Parathyroid adenoma (tissue), 2 donors: ENCODE results near the gene MAP2.

Source experiments
- H2AFZ ChIP-seq: fragments of 300-600 bp; sonication (generic); one replicate; pipeline ENCODE4 v1.7.0; 2017; ENCODE audit warnings: antibody characterized with exemption, mild to moderate bottlenecking
- H3K27ac ChIP-seq: fragments of 300-600 bp; sonication (generic); one replicate; pipeline ENCODE4 v1.7.0; 2017
- H3K27me3 ChIP-seq: fragments of 300-600 bp; sonication (generic); one replicate; pipeline ENCODE4 v1.7.0; 2017; ENCODE audit warnings: low read length; ENCODE audit not compliant: control insufficient read depth, insufficient read depth
- H3K36me3 ChIP-seq: fragments of 300-600 bp; sonication (generic); one replicate; pipeline ENCODE4 v1.7.0; 2017; ENCODE audit warnings: low read length; ENCODE audit not compliant: control insufficient read depth, insufficient read depth
- H3K4me1 ChIP-seq: fragments of 300-600 bp; sonication (generic); one replicate; pipeline ENCODE4 v1.7.0; 2017; ENCODE audit warnings: control low read depth
- H3K4me2 ChIP-seq: fragments of 300-600 bp; sonication (generic); one replicate; pipeline ENCODE4 v1.7.0; 2017; ENCODE audit warnings: low read length
- H3K4me3 ChIP-seq: fragments of 300-600 bp; sonication (generic); one replicate; pipeline ENCODE4 v1.7.0; 2017; ENCODE audit warnings: low read depth, low read length
- H3K79me2 ChIP-seq: fragments of 300-600 bp; sonication (generic); one replicate; pipeline ENCODE4 v1.7.0; 2017; ENCODE audit warnings: control low read depth
- H3K9ac ChIP-seq: fragments of 300-600 bp; sonication (generic); one replicate; pipeline ENCODE4 v1.7.0; 2017; ENCODE audit warnings: mild to moderate bottlenecking
- H3K9me3 ChIP-seq: fragments of 300-600 bp; sonication (generic); one replicate; pipeline ENCODE4 v1.7.0; 2017; ENCODE audit warnings: low read length; ENCODE audit not compliant: control insufficient read depth
- TF ChIP-seq, protein P1 (sequence below): fragments of 300-600 bp; sonication (generic); IDR thresholded peaks from one replicate; pipeline ENCODE4 v1.7.0; 2017; ENCODE audit warnings: antibody characterized with exemption, mild to moderate bottlenecking
- donor health status: primary hyperparathyroidism.

MAP2 gene

DNA sequence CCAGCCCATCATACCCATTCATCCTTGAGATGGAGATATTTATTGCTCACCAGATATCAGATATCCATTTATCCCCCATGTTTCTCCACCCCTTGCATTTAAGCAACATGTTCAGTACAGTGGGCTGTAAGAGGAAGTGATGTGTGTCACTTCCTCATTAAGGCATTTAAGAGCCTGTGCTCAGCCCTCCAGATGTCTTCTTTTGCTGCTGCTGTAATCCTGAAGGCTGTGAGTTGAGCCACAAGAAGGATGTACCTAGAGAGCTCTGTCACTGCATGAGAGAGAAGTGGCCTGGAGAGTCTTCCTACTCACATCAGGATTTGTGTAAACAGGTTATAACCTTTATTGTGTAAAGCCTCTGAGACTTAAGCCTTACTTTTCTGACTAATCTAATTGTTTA lies 195.9 kb downstream of the MAP2 start:
- no peak overlapping the region for H2AFZ ChIP-seq
- H3K27me3 ChIP-seq: no peaks in the 10 kb centered on the region
- H3K9ac ChIP-seq: no peak overlapping the region

GRCh38 chr2:209624192-209624938 lies 200.5 kb downstream of the MAP2 start:
- Histone ChIP-seq H3K4me3 (no peak overlapping the region), H3K9ac (no peak overlapping the region), H3K27ac (no peak overlapping the region), H3K27me3 (no peaks in the 10 kb centered on the region), H3K9me3 (no peaks in the 10 kb centered on the region), H3K4me1 (no peaks in the 10 kb centered on the region), H3K36me3 (no peaks in the 10 kb centered on the region), H3K79me2 (no peaks in the 10 kb centered on the region), H2AFZ (no peak overlapping the region), H3K4me2 (no peak overlapping the region)
- TF ChIP-seq, protein P1, sequence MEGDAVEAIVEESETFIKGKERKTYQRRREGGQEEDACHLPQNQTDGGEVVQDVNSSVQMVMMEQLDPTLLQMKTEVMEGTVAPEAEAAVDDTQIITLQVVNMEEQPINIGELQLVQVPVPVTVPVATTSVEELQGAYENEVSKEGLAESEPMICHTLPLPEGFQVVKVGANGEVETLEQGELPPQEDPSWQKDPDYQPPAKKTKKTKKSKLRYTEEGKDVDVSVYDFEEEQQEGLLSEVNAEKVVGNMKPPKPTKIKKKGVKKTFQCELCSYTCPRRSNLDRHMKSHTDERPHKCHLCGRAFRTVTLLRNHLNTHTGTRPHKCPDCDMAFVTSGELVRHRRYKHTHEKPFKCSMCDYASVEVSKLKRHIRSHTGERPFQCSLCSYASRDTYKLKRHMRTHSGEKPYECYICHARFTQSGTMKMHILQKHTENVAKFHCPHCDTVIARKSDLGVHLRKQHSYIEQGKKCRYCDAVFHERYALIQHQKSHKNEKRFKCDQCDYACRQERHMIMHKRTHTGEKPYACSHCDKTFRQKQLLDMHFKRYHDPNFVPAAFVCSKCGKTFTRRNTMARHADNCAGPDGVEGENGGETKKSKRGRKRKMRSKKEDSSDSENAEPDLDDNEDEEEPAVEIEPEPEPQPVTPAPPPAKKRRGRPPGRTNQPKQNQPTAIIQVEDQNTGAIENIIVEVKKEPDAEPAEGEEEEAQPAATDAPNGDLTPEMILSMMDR: no peak

More for the DNA sequence above, 195.9 kb downstream of the MAP2 start:
- Histone ChIP-seq H3K4me3 (no peak overlapping the region), H3K4me1 (no peaks in the 10 kb centered on the region), H3K36me3 (no peaks in the 10 kb centered on the region), H3K27ac (no peak overlapping the region), H3K79me2 (no peaks in the 10 kb centered on the region), H3K4me2 (no peak overlapping the region), H3K9me3 (no peaks in the 10 kb centered on the region)
- TF ChIP-seq, protein P1: no peak

- TF ChIP-seq, protein P1: no peak
- no peaks in the 10 kb centered on the region for H3K9me3 ChIP-seq
- H3K4me2 ChIP-seq: no peak overlapping the region
- H3K36me3 ChIP-seq: no peaks in the 10 kb centered on the region
- no peak overlapping the region for H3K27ac ChIP-seq
- H3K79me2 ChIP-seq: no peaks in the 10 kb centered on the region
- H2AFZ ChIP-seq: no peak overlapping the region
- no peaks in the 10 kb centered on the region for H3K4me1 ChIP-seq
- H3K27me3 ChIP-seq: no peaks in the 10 kb centered on the region
- no peak overlapping the region for H3K4me3 ChIP-seq
- H3K9ac ChIP-seq: no peak overlapping the region
These were observed 205.8 kb downstream of the MAP2 start for GRCh38 chr2:209629597-209629996.

DNA sequence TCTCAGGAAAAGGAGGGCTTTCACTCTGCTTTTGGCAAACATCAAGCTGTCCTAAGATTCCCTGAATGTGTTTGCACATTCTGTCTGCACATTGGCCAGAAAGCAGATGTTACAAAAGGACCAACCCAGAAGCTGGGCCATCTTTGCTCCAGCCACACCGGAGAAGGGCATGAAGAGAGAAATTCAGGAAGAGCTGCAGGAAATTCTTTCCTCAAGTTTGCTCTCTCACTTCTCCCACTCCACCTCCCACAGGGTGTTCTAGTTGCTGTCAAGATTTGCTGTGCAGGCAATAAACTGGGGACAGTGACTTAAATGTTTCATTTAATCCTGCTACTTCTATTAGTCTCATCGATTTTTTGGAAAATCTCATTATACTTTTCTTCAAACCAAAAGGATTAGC lies 210.1 kb downstream of the MAP2 start:
- H3K27ac ChIP-seq: no peak overlapping the region
- H2AFZ ChIP-seq: no peak overlapping the region

More for the DNA sequence above, 210.1 kb downstream of the MAP2 start:
- no peak overlapping the region for H3K4me2 ChIP-seq
- no peak overlapping the region for H3K9ac ChIP-seq
- H3K4me3 ChIP-seq: no peak overlapping the region
- no peaks in the 10 kb centered on the region for H3K27me3 ChIP-seq
- no peaks in the 10 kb centered on the region for H3K79me2 ChIP-seq
- H3K36me3 ChIP-seq: no peaks in the 10 kb centered on the region
- TF ChIP-seq, protein P1: no peak
- no peaks in the 10 kb centered on the region for H3K4me1 ChIP-seq
- no peaks in the 10 kb centered on the region for H3K9me3 ChIP-seq
